HFFc6 (cell line): ENCODE data around the gene PDE3B. TPM values are rescaled to one million over a fixed set of nuclear protein-coding genes. Genes with fewer than 3 reads are reported as not detected.

ENCODE experiments used
- DNase-seq: peaks from one replicate; pipeline ENCODE4 v3.0.0-alpha.2; 2018
- H3K27ac Mint-ChIP-seq: 2 replicates; pipeline ENCODE4 v1.8.0; 2020; ENCODE audit warnings: mild to moderate bottlenecking, mixed read lengths
- H3K27me3 Mint-ChIP-seq: 2 replicates; pipeline ENCODE4 v1.8.0; 2021; ENCODE audit warnings: mild to moderate bottlenecking, moderate library complexity, mixed read lengths; ENCODE audit not compliant: insufficient read depth
- H3K36me3 Mint-ChIP-seq: 2 replicates; pipeline ENCODE4 v1.8.0; 2021; ENCODE audit warnings: low read depth, mixed read lengths
- H3K4me1 Mint-ChIP-seq: 2 replicates; pipeline ENCODE4 v1.8.0; 2020; ENCODE audit warnings: low read depth, mixed read lengths
- H3K4me3 Mint-ChIP-seq: 2 replicates; pipeline ENCODE4 v1.8.0; 2020; ENCODE audit warnings: mild to moderate bottlenecking, moderate library complexity, mixed read lengths
- H3K9me3 Mint-ChIP-seq: 2 replicates; pipeline ENCODE4 v1.8.0; 2020; ENCODE audit warnings: mild to moderate bottlenecking, mixed read lengths
- CTCF ChIP-seq: fragments of 200-600 bp; sonication (generic); IDR thresholded peaks from 2 replicates; pipeline ENCODE4 v1.5.0; 2021; ENCODE audit warnings: antibody characterized with exemption, mild to moderate bottlenecking
- total RNA-seq, 6 experiments: library from RNA; stranded (reverse); fragmentation: NEBNext Ultra II Directional; extraction: Animal tissue kit (Norgen Biotek cat#: 25700); gene quantifications; 2 replicates in 1 of 6; 3 replicates in 5 of 6; pipeline ENCODE4 v1.2.3, GENCODE V29; 2021

PDE3B gene
- total RNA-seq, 6 experiments from 2014 or later, result 0.05 to 0.06 TPM; not detected in 4

GRCh38 chr11:14906578-14906977 is 263.0 kb downstream of the PDE3B start:
- no peaks in the 10 kb centered on the region for H3K9me3 Mint-ChIP-seq
- H3K4me3 Mint-ChIP-seq, result no peak overlapping the region
- no peak for TF ChIP-seq CTCF
- H3K36me3 Mint-ChIP-seq, result no peaks in the 10 kb centered on the region
- H3K4me1 Mint-ChIP-seq, result peaks cover 5% of the 10 kb centered on the region; the same call in 1 of the 2 replicates
- no peak overlapping the region for H3K27ac Mint-ChIP-seq
- peaks cover 2% of the 10 kb centered on the region; the same call in 1 of the 2 replicates for H3K27me3 Mint-ChIP-seq
- no peak for DNase-seq

- Mint-ChIP-seq H3K27me3 (peaks cover 2% of the 10 kb centered on the region; the same call in 1 of the 2 replicates), H3K36me3 (no peaks in the 10 kb centered on the region), H3K9me3 (no peaks in the 10 kb centered on the region), H3K4me3 (no peak overlapping the region), H3K4me1 (peaks cover 5% of the 10 kb centered on the region; the same call in 1 of the 2 replicates), H3K27ac (no peak overlapping the region)
- no peak for DNase-seq
- TF ChIP-seq CTCF, result no peak
Measured at GRCh38 chr11:14906993-14907392, 263.4 kb downstream of the PDE3B start.

- TF ChIP-seq CTCF, result peak; percentile 88
- Mint-ChIP-seq H3K36me3 (no peaks in the 10 kb centered on the region), H3K27me3 (peaks cover 2% of the 10 kb centered on the region; the same call in 1 of the 2 replicates), H3K4me1 (peaks cover 5% of the 10 kb centered on the region; the same call in 1 of the 2 replicates), H3K9me3 (no peaks in the 10 kb centered on the region), H3K4me3 (no peak overlapping the region), H3K27ac (no peak overlapping the region)
- peak; percentile 18 for DNase-seq
Measured at GRCh38 chr11:14907411-14908213, 264.0 kb downstream of the PDE3B start.

- no peak overlapping the region for H3K4me3 Mint-ChIP-seq
- peak; percentile 69; the same call in 1 of the 2 replicates for TF ChIP-seq CTCF
- peaks cover 2% of the 10 kb centered on the region; the same call in 1 of the 2 replicates for H3K27me3 Mint-ChIP-seq
- peak; percentile 40 for DNase-seq
- 0 out of 2 replicates have a peak, but pooled peaks cover 5% of the 10 kb centered on the region for H3K4me1 Mint-ChIP-seq
- H3K36me3 Mint-ChIP-seq, result no peaks in the 10 kb centered on the region
- H3K9me3 Mint-ChIP-seq, result no peaks in the 10 kb centered on the region
- no peak overlapping the region for H3K27ac Mint-ChIP-seq
Measured at GRCh38 chr11:14908214-14908880, 264.7 kb downstream of the PDE3B start.

GRCh38 chr11:14914536-14914935 is 270.9 kb downstream of the PDE3B start:
- TF ChIP-seq CTCF, result no peak
- Mint-ChIP-seq H3K4me1 (no peaks in the 10 kb centered on the region), H3K36me3 (no peaks in the 10 kb centered on the region), H3K27me3 (peaks cover 3% of the 10 kb centered on the region; the same call in 1 of the 2 replicates), H3K27ac (no peak overlapping the region), H3K4me3 (no peak overlapping the region), H3K9me3 (no peaks in the 10 kb centered on the region)
- DNase-seq, result no peak
